OCI-LY1 (cell line): Measurements from ENCODE around the gene MRPL24.

ENCODE experiments used
- H2AFZ ChIP-seq: fragments of 200-600 bp; sonication (generic), shearing (Covaris generic); 2 replicates; pipeline ENCODE4 v1.6.0; 2014; ENCODE audit warnings: antibody characterized with exemption, mild to moderate bottlenecking, low read length
- H3F3A ChIP-seq: fragments of 200-600 bp; sonication (generic), shearing (Covaris generic); 2 replicates; pipeline ENCODE4 v1.6.0; 2014; ENCODE audit warnings: mild to moderate bottlenecking, antibody characterized with exemption, low read length, moderate library complexity; ENCODE audit not compliant: insufficient read depth
- H3K27ac ChIP-seq: fragments of 200-600 bp; sonication (generic); 2 replicates; pipeline ENCODE4 v1.5.1; 2014; ENCODE audit warnings: low read length, mixed run types, mild to moderate bottlenecking, low read depth; ENCODE audit not compliant: poor library complexity, severe bottlenecking
- H3K27me3 ChIP-seq: fragments of 200-600 bp; sonication (generic); 2 replicates; pipeline ENCODE4 v1.6.0; 2014; ENCODE audit warnings: antibody characterized with exemption, mild to moderate bottlenecking, low read length, moderate library complexity; ENCODE audit not compliant: insufficient read depth
- H3K36me3 ChIP-seq: fragments of 200-600 bp; sonication (generic); 2 replicates; pipeline ENCODE4 v1.6.1; 2014; ENCODE audit warnings: mild to moderate bottlenecking, antibody characterized with exemption, low read length, moderate library complexity, mixed read lengths; ENCODE audit not compliant: insufficient read depth
- H3K4me1 ChIP-seq: fragments of 200-600 bp; sonication (generic); 2 replicates; pipeline ENCODE4 v1.5.1; 2014; ENCODE audit warnings: mild to moderate bottlenecking, low read length, moderate library complexity; ENCODE audit not compliant: insufficient read depth, severe bottlenecking
- H3K4me2 ChIP-seq: fragments of 200-600 bp; sonication (generic), shearing (Covaris generic); 2 replicates; pipeline ENCODE4 v1.6.1; 2014; ENCODE audit warnings: low read length
- H3K4me3 ChIP-seq: fragments of 200-600 bp; sonication (generic); 2 replicates; pipeline ENCODE4 v1.5.1; 2014; ENCODE audit warnings: low read length, low read depth, mild to moderate bottlenecking, mixed read lengths; ENCODE audit not compliant: poor library complexity, severe bottlenecking
- H3K79me2 ChIP-seq: fragments of 200-600 bp; shearing (Covaris generic); 2 replicates; pipeline ENCODE4 v1.6.1; 2016; ENCODE audit warnings: mixed run types, low read length, mixed read lengths; ENCODE audit not compliant: insufficient read depth
- H3K9ac ChIP-seq: fragments of 200-600 bp; sonication (generic), shearing (Covaris generic); 2 replicates; pipeline ENCODE4 v1.6.1; 2014; ENCODE audit warnings: mild to moderate bottlenecking, low read length, mixed read lengths
- H3K9me2 ChIP-seq: fragments of 200-600 bp; sonication (generic), shearing (Covaris generic); 2 replicates; pipeline ENCODE4 v1.6.1; 2014; ENCODE audit warnings: low read depth, mild to moderate bottlenecking, low read length, mixed read lengths
- H3K9me3 ChIP-seq: fragments of 200-600 bp; shearing (Covaris generic); 2 replicates; pipeline ENCODE4 v1.6.1; 2014; ENCODE audit warnings: low read length, mixed read lengths
- H4K20me1 ChIP-seq: fragments of 200-600 bp; sonication (generic), shearing (Covaris generic); 2 replicates; pipeline ENCODE4 v1.6.0; 2016; ENCODE audit warnings: mild to moderate bottlenecking, low read length; ENCODE audit not compliant: insufficient read depth
- CTCF ChIP-seq: fragments of 200-600 bp; sonication (generic), shearing (Covaris generic); IDR thresholded peaks from 2 replicates; pipeline ENCODE4 v1.5.1; 2017; ENCODE audit warnings: mild to moderate bottlenecking, antibody characterized with exemption, low read length, moderate library complexity, mixed read lengths
- EZH2 ChIP-seq: fragments of 200-600 bp; sonication (generic), shearing (Covaris generic); IDR thresholded peaks from 2 replicates; pipeline ENCODE4 v1.8.0; 2017; ENCODE audit warnings: borderline replicate concordance, mixed run types, mild to moderate bottlenecking, antibody characterized with exemption, low read length, moderate library complexity, mixed read lengths

MRPL24 gene

DNA sequence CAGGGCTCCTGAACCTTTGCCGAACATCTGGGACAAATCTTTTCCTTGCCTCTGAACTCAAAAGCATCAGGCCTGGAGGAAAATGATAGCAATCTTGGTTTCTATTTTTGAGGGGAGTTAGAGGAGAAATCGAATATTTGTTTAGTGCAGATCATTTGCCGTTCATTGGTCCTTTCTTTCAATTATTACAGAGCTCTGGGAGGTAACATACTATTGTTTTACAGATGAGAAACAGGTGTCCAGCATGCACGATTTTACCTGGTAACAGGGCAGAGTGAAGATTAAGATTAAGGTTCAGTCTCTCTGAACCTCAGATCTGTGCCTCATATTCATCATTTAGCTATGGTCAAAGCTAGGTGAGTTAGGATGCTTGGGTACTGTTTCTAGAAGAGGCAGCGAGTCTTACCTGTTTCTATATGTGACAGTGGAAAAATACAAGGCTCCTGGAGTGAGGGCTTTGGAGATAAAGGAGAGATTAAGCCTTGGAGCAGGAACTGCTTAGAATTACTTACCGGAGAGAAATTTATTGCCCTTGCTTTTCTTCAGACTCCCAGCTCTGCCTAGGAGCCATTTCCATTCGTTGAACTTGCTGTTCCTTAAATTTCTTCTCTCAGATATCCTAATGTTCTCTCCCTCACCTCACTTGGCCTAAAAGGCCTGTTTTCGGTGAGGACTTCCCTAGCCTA lies 27.9 kb upstream of the MRPL24 start:
- no peaks in the 10 kb centered on the region for H4K20me1 ChIP-seq
- peaks cover 39% of the 10 kb centered on the region for H3K36me3 ChIP-seq
- H3K9me3 ChIP-seq, result no peaks in the 10 kb centered on the region
- H3K9ac ChIP-seq, result peak overlapping the region; percentile 96
- H3K4me3 ChIP-seq, result peak overlapping the region; percentile 90
- H3K79me2 ChIP-seq, result peaks cover 56% of the 10 kb centered on the region
- H3F3A ChIP-seq, result no peaks in the 10 kb centered on the region
- no peaks in the 10 kb centered on the region for H3K9me2 ChIP-seq
- H3K27me3 ChIP-seq, result no peaks in the 10 kb centered on the region
- no peak overlapping the region for H2AFZ ChIP-seq
- H3K4me1 ChIP-seq, result peaks cover 29% of the 10 kb centered on the region
- H3K27ac ChIP-seq, result peak overlapping the region; percentile 74
- TF ChIP-seq EZH2 (no peak), CTCF (no peak)
- H3K4me2 ChIP-seq, result peak overlapping the region; percentile 86

DNA sequence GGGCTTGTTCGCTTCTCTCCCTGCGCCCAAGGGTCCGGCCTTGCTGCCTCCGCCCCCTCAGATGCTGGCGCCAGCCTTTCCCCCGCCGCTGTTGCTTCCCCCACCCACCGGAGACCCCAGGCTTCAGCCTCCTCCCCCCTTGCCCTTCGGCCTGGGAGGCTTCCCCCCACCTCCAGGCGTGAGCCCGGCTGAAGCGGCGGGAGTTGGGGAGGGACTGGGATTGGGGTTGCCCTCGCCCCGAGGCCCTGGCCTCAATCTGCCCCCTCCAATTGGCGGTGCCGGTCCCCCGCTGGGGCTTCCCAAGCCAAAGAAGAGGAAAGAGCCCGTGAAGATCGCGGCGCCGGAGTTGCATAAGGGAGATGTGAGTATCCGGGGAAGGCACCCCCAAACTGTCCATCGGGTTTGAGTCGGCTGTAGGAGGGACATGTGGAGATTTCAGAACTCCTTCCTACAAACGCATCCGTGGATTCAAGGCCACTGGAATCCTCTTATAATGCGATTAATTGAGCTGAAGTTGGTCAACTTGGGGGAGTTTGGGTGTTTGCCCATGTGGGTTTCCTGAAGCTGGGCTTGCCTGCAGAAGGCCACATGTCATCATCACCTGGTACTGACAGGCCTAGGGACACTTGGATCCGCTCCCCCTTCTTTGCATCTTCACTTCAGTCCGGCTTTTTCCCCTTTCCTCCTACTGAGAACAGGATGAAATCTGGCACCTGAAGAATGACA lies 27.2 kb upstream of the MRPL24 start:
- Histone ChIP-seq H3K36me3 (peaks cover 32% of the 10 kb centered on the region), H3K4me2 (peak overlapping the region; percentile 86), H3K79me2 (peaks cover 49% of the 10 kb centered on the region), H3K9me3 (no peaks in the 10 kb centered on the region), H3K27me3 (no peaks in the 10 kb centered on the region), H3K4me3 (peak overlapping the region; percentile 90), H3K4me1 (peaks cover 29% of the 10 kb centered on the region), H2AFZ (no peak overlapping the region), H3K9me2 (no peaks in the 10 kb centered on the region), H4K20me1 (no peaks in the 10 kb centered on the region), H3F3A (no peaks in the 10 kb centered on the region), H3K27ac (peak overlapping the region; percentile 74), H3K9ac (peak overlapping the region; percentile 96)
- no peak for TF ChIP-seq EZH2
- TF ChIP-seq CTCF, result no peak

- no peaks in the 10 kb centered on the region for H3K9me3 ChIP-seq
- H4K20me1 ChIP-seq, result no peaks in the 10 kb centered on the region
- H3K27ac ChIP-seq, result peak within 1 kb of the TSS; percentile 74
- peak within 1 kb of the TSS; percentile 56; the same call in 1 of the 2 replicates for H2AFZ ChIP-seq
- peaks cover 29% of the 10 kb centered on the region for H3K4me1 ChIP-seq
- H3K79me2 ChIP-seq, result peaks cover 42% of the 10 kb centered on the region
- H3K27me3 ChIP-seq, result no peaks in the 10 kb centered on the region
- H3K9me2 ChIP-seq, result no peaks in the 10 kb centered on the region
- H3K4me3 ChIP-seq, result peak within 1 kb of the TSS; percentile 90
- no peak for TF ChIP-seq EZH2
- H3F3A ChIP-seq, result no peaks in the 10 kb centered on the region
- peak within 1 kb of the TSS; percentile 96 for H3K9ac ChIP-seq
- peaks cover 24% of the 10 kb centered on the region for H3K36me3 ChIP-seq
- peak within 1 kb of the TSS; percentile 91 for H3K4me2 ChIP-seq
These were observed 26.4 kb upstream of the MRPL24 start, which contains the start of gene PRCC for GRCh38 chr1:156767101-156767878. PRCC (plus strand) TSS chr1:156767535; CDS start chr1:156767772, 237 bp downstream.
